Stimulated activated naive CD8-positive, alpha-beta T cell treated with anti-CD3 and anti-CD28 coated beads, Interleukin-15, amount 100 ng/mL, for 72 hours (primary cell): Measurements from ENCODE around the gene ZSWIM6.
"Not testable (repeated sequence)": the region's sequence is repeated elsewhere in the genome, so short reads cannot be mapped to it uniquely, and the experiment has no call there.

ENCODE experiments used
- ATAC-seq: fragments of 150-1000 bp; cut with Tn5 transposase; 2 replicates; pipeline ENCODE4 v1.10.0; 2021; ENCODE audit warnings: mild to moderate bottlenecking, moderate library complexity
- DNase-seq, 2 donors: peaks; one replicate each; pipeline ENCODE4 v3.0.0; 2021 to 2022
- H3K27ac Mint-ChIP-seq, 2 donors: one replicate each; pipeline ENCODE4 v1.8.0; 2022; ENCODE audit warnings: mild to moderate bottlenecking in 2 of 2, mixed read lengths in 2 of 2, moderate library complexity in 2 of 2
- H3K27me3 Mint-ChIP-seq: one replicate; pipeline ENCODE4 v1.8.0; 2022; ENCODE audit warnings: mixed read lengths
- H3K4me1 Mint-ChIP-seq: one replicate; pipeline ENCODE4 v1.8.0; 2022; ENCODE audit warnings: mild to moderate bottlenecking, mixed read lengths
- H3K4me3 Mint-ChIP-seq, 2 donors: one replicate each; pipeline ENCODE4 v1.8.0; 2022; ENCODE audit warnings: mild to moderate bottlenecking in 2 of 2, mixed read lengths in 2 of 2, moderate library complexity in 1 of 2
- H3K9me3 Mint-ChIP-seq, 2 donors: one replicate each; pipeline ENCODE4 v1.8.0; 2022; ENCODE audit warnings: mixed read lengths in 2 of 2

ZSWIM6 gene

DNA sequence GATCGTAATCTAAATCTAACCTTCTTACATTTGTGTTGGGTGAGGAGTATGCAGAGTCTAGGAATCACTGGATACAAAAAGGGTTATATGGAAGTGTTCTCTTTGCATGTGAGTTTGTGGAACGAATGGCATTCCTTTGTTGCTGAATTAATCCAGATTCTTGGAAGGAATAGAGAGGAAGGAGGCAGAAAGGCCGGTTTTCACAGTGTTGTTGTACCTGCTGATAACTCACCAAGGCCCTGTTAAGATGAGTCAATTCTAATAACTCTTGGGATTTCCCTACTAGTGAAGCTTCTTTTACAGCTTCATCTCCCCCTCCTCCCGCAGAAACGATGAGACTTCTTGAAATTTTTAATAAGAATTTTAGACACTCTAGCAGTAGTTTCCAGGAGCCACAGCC lies 84.0 kb downstream of the ZSWIM6 start:
- DNase-seq = no peak
- Mint-ChIP-seq H3K27ac (no peak overlapping the region), H3K9me3 (peaks cover 0 to 2% of the 10 kb centered on the region in 2 donors), H3K27me3 (no peaks in the 10 kb centered on the region), H3K4me1 (peaks cover 28% of the 10 kb centered on the region), H3K4me3 (no peak overlapping the region)
- peak; percentile 64 for ATAC-seq

DNA sequence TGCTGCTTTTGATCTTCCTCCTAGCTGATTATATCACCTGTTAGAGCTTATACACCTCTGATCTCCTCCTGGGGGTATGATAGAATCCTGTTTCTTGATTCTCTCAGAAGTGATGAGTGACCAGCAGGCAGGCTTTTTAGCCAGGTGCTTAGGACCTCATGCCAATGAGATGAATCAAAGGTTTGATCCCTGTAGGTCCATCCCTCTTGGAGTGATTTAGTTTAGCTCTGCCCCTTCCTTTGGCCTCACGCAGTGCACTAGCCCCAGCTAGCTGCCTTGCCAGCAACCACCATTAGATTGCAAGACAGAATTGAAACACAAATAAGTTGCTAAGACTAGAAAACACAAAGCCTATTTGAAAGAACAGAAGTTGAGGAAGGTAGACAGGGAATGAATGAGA lies 84.4 kb downstream of the ZSWIM6 start:
- DNase-seq (no peak), ATAC-seq (peak; percentile 45)
- Mint-ChIP-seq H3K27me3 (no peaks in the 10 kb centered on the region), H3K27ac (no peak overlapping the region), H3K4me3 (no peak overlapping the region), H3K4me1 (peaks cover 28% of the 10 kb centered on the region), H3K9me3 (peaks cover 3 to 6% of the 10 kb centered on the region in 2 donors)

DNA sequence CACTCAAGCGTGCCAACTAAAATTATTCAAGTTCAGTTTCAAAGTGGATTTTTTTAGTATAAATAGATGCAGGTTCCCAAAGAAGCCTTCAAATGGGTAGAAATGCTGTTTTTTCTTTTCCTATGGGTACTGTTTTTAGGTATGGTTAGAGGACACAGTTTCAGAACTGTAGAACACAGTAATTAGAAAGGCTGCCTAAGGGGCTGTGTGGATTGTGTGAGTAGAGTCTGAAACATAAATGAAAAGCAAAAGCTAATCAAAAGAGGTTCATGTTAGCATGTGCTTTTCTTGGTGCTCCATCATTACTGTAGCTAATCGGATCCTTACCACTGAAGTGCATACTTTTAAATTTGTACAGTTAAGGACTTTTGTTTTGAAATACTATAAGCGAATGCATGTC lies 85.3 kb downstream of the ZSWIM6 start:
- no peaks in the 10 kb centered on the region for H3K27me3 Mint-ChIP-seq
- DNase-seq (no peak), ATAC-seq (no peak)
- peaks cover 30% of the 10 kb centered on the region for H3K4me1 Mint-ChIP-seq
- no peak overlapping the region for H3K27ac Mint-ChIP-seq
- peaks cover 6 to 10% of the 10 kb centered on the region in 2 donors for H3K9me3 Mint-ChIP-seq
- no peak overlapping the region for H3K4me3 Mint-ChIP-seq

DNA sequence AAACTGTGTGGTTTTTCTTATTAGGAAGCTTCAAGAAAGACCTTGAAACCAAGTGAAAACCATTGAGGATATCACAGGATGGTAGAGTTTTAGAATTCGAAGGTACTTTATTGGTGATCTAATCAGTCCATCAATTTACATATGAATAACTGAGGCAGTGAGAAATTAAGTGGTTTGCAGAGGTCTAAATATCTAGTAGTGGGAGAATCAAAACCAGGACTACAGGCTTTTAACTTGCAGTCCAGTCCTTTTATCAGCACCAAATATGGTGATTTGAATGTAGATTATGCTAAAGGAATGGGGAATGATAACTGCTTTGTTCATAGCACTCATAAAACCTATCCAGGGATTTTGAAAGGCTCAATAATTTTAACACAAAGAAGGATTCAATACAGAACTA lies 85.8 kb downstream of the ZSWIM6 start:
- H3K9me3 Mint-ChIP-seq = peaks cover 6 to 10% of the 10 kb centered on the region in 2 donors
- H3K27me3 Mint-ChIP-seq = no peaks in the 10 kb centered on the region
- no peak overlapping the region for H3K27ac Mint-ChIP-seq
- ATAC-seq (no peak), DNase-seq (no peak)
- H3K4me1 Mint-ChIP-seq = peaks cover 35% of the 10 kb centered on the region
- H3K4me3 Mint-ChIP-seq = no peak overlapping the region

DNA sequence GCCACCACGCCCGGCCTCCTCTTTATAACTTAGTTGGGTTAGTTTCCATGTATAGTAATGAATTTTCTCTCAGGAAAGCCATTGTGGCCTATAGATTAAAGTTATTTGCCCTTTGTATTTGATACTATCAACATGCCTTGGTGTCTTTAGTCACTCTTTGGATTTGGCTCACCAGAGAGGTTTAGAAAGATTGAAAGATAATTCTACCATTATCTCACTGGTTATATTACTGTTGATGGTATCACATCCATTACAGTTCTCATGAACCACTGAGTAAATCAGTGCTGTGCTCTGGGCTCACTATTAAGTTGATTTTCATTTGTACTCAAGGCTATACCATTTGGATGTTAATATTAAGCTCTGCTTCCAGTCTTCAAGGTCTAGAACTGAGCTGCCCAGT lies 87.0 kb downstream of the ZSWIM6 start:
- ATAC-seq = no peak
- H3K4me1 Mint-ChIP-seq = peaks cover 48% of the 10 kb centered on the region
- no peaks in the 10 kb centered on the region for H3K27me3 Mint-ChIP-seq
- no peak overlapping the region for H3K4me3 Mint-ChIP-seq
- no peak for DNase-seq
- H3K27ac Mint-ChIP-seq = no peak overlapping the region
- peaks cover 6 to 10% of the 10 kb centered on the region in 2 donors for H3K9me3 Mint-ChIP-seq

DNA sequence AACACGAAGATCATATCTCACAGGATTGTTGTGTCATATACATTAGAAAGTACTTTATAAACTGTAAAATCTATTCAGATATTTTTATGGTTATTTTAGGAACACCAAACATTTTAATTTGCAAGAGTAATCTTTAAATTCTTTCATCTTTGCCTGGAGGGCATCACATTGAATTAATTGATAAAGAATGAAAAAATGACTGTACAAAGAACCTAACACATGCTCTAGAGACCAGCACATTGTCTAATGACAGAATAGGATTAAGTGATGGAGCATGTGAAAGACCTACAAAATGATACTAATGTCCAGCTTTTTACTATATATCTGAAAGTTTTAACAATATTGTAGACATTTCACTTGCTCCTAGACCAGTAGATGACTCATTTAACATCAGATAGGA lies 88.0 kb downstream of the ZSWIM6 start:
- peaks cover 48% of the 10 kb centered on the region for H3K4me1 Mint-ChIP-seq
- H3K27me3 Mint-ChIP-seq = no peaks in the 10 kb centered on the region
- ATAC-seq (no peak), DNase-seq (no peak)
- H3K9me3 Mint-ChIP-seq = peaks cover 6 to 10% of the 10 kb centered on the region in 2 donors
- peak overlapping the region in 1 of 2 donors; percentile 74 for H3K27ac Mint-ChIP-seq
- H3K4me3 Mint-ChIP-seq = no peak overlapping the region

DNA sequence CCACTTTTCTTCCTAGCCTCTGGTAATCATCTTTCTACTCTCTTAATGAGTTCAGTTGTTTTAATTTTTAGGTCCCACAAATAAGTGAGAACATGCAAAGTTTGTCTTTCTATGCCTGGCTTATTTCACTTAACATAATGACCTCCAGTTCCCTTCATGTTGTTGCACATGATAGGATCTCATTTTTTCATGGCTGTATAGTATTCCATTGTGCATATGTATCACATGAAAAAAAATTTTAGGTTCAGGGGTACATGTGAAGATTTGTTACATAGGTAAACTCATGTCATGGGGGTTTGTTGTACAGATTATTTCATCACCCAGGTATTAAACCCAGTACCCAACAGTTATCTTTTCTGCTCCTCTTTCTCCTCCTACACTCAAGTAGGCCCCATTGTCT lies 89.2 kb downstream of the ZSWIM6 start:
- Mint-ChIP-seq H3K9me3 (peaks cover 6 to 10% of the 10 kb centered on the region in 2 donors), H3K4me1 (peaks cover 36% of the 10 kb centered on the region)
- not testable (repeated sequence) for H3K27me3 Mint-ChIP-seq, DNase-seq, ATAC-seq, H3K27ac Mint-ChIP-seq, H3K4me3 Mint-ChIP-seq

DNA sequence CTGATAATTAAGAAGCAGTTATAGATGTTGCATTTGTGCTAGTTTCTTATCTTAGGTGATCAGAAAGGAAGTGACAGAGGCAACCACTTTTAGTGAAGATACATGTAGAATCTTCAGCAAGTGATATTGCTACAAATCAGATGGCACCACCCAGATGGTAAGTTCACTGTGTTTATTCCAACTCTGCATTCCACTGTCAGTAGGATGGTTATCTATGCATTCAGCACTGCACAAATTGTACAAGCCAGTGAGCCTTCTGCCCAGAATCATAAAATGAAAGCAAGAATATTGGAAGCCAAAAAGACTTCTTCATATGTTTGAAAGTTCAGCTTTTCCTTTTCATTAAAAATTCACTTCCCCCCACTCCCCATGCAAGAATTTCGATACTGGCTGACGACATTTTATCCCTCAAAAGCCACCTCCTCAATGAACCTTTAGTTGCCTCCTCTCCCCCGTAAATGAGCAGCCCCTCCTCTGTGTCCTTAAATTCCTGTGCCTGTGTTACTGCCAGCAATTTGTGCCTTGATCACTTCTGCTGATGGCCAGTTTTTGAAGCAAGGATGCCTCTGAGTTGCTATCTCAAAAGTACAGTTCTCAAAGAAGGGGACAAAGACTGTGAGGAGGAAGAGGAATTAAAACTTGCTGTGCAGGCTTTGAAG lies 91.6 kb downstream of the ZSWIM6 start:
- Mint-ChIP-seq H3K4me1 (peaks cover 24% of the 10 kb centered on the region), H3K4me3 (no peak overlapping the region), H3K27ac (no peak overlapping the region), H3K9me3 (peaks cover 6 to 10% of the 10 kb centered on the region in 2 donors), H3K27me3 (no peaks in the 10 kb centered on the region)
- ATAC-seq (no peak), DNase-seq (no peak)

DNA sequence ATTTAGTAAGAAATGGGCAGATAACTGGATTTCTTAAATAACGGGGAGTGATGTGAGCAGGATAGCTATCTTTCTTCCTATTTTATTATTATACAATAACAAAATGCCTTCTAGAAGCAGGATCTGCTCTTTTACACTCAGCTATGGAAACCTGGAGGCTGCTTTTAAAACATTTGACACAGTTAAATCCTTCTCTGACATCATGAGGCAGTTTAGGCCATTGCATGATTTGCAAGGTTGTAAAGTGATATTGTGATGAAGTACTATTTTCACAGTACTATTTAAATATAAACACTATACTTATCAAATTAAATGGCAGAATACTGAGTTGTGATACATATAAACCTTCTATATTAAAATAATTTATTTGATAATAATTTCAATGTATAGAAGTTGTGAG lies 93.9 kb downstream of the ZSWIM6 start:
- Mint-ChIP-seq H3K27ac (no peak overlapping the region), H3K9me3 (peaks cover 6 to 9% of the 10 kb centered on the region in 2 donors), H3K27me3 (no peaks in the 10 kb centered on the region), H3K4me1 (peaks cover 24% of the 10 kb centered on the region), H3K4me3 (no peak overlapping the region)
- ATAC-seq (no peak), DNase-seq (no peak)

DNA sequence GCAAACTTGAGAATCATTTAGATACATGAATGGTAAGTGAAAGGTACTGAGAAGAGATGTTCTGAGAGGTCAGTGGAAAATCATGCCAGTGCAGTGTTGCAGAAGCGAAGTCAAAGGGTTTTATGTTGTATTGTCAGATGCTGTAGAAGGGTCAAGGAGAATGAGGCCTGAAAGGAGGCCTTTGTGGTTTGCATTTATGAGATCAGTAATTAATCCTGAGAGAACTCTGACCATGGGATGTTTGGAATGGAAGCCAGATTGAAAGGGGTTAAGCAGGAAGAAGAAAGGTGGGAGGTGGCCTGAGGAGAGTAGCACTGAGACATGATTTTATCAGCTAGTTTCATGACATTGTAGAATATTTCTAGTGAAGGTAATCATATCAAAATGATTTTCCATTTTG lies 97.8 kb downstream of the ZSWIM6 start:
- Mint-ChIP-seq H3K4me3 (no peak overlapping the region), H3K27me3 (no peaks in the 10 kb centered on the region), H3K9me3 (no peaks in the 10 kb centered on the region), H3K27ac (no peak overlapping the region), H3K4me1 (no peaks in the 10 kb centered on the region)
- DNase-seq (no peak), ATAC-seq (no peak)

DNA sequence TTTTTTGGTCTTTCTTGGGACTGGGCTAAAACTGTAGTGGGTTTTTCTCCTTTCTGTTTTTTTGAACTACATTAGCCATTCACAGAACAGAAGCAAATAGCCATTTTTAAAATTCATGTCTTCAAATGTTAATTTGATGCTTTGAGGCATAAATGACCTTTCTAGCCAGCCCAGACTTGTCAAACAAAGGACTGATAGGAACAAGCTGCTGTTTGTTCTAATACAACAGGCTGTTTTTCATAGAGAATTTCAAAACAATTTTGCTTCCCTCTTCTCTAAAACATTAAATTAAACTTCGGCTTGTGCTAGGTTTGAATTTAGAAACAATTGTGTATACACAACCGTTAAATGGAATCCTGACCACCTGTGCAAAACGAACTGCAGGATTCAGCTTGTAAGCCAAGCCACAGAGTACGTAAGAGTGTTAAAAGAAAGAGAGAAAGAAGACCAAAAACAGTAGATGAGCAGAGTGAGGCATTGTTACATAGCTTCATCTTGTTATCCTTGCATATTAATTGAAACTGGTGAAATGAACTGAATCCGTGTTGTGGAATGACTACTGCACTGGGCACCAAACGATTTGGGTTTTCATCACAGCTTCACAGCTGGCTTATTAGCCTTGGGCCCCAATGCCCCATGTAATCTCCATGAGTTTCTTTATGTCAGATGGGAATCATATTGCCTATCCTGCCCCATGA lies 100.0 kb downstream of the ZSWIM6 start:
- ATAC-seq (no peak), DNase-seq (no peak)
- H3K4me3 Mint-ChIP-seq = no peak overlapping the region
- H3K4me1 Mint-ChIP-seq = no peaks in the 10 kb centered on the region
- no peaks in the 10 kb centered on the region for H3K9me3 Mint-ChIP-seq
- no peak overlapping the region for H3K27ac Mint-ChIP-seq
- no peaks in the 10 kb centered on the region for H3K27me3 Mint-ChIP-seq

DNA sequence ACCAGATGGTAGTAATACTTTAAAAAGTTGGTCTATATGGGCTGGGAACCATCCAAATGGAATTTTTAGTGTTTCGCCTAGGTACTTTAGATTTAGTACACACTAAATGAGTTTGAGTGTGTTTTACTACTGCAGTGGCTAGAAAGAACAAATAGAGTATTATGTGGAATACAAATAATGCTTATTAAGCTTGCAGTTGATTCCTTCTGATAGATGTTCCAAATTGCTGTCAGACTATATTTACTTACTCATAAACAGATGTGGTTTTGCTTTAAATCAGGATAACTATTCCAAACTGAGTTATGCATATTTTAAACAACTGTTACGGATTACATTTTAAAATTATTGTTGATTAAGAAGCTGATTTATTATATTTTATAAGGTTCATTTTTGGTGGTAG lies 103.3 kb downstream of the ZSWIM6 start:
- Mint-ChIP-seq H3K4me3 (no peak overlapping the region), H3K27me3 (no peaks in the 10 kb centered on the region), H3K4me1 (no peaks in the 10 kb centered on the region), H3K27ac (no peak overlapping the region), H3K9me3 (peaks cover 8% of the 10 kb centered on the region in 2 donors)
- ATAC-seq (no peak), DNase-seq (no peak)

DNA sequence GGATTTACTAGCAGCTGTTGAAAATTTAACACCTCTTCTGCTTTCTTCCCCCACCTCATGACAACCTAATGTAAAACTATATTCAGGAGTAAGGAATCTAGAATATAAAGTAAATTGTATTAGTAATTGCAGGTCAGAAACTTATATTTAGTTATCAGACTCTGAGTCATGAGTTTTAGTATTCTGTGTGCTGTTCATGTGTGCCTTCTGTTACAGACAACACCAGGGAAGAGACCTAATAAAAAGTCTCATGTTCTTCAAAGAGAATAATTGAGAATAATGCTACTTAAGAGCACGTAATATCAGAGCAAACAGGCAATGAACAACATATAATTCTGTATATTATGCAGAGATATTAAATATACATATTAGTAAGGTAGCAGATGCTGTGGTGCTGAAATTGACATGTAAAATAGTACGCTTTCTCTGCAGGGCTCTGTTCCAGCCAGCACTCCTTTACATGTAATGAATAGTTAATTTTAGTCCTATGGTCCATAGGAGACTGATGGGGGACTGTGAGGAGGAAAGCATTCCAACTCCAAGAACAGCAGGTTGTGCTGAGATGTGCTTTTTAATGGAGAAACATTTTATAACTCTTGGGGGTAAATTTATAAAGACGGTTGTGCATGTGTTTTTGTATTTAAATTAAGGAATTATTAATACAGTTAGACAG lies 106.4 kb downstream of the ZSWIM6 start:
- DNase-seq (no peak), ATAC-seq (no peak)
- H3K9me3 Mint-ChIP-seq = peaks cover 22 to 33% of the 10 kb centered on the region in 2 donors
- H3K27me3 Mint-ChIP-seq = no peaks in the 10 kb centered on the region
- H3K27ac Mint-ChIP-seq = no peak overlapping the region
- H3K4me3 Mint-ChIP-seq = no peak overlapping the region
- no peaks in the 10 kb centered on the region for H3K4me1 Mint-ChIP-seq

DNA sequence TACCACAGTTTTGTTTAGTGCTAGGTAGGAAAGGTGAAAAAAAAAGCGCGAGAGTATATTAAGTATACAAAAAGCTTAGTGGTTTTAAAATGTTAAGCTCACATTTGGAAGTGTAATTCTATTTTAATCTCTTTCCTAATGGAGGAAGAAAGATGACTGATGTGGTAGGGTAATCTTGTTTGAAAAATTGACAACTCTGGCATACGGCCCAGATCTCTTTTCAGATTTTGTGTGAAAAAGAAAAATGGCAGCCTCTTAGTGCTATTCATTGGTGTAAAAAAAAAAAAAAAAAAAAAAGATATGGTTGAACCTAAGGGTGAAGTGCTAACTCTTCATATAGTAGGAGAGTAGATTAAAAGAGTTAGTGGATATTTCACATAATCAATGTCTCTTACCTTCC lies 108.0 kb downstream of the ZSWIM6 start:
- ATAC-seq = no peak

DNA sequence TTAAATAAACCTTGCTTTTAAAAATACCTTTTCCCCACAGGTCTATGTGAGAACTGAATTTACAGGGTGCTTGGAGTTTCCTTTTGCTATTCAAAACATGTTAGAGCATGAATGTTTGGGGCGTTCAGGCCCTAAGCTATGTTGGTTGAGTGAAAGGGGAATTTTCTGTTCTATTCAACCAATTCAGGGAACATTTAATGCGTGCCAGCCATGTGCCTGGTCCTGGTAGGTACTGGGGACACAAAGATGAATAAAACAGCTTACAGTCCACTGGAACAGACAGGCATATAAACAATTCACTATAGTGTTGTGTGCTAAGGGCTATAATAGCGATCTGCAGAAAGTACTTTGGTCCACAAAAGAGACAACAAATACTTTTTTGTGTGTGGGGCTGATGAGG lies 108.5 kb downstream of the ZSWIM6 start:
- DNase-seq (no peak), ATAC-seq (no peak)
- Mint-ChIP-seq H3K27ac (no peak overlapping the region), H3K27me3 (no peaks in the 10 kb centered on the region), H3K4me3 (no peak overlapping the region), H3K4me1 (no peaks in the 10 kb centered on the region), H3K9me3 (peaks cover 22 to 33% of the 10 kb centered on the region in 2 donors)

More for the DNA sequence above, 108.0 kb downstream of the ZSWIM6 start:
- Mint-ChIP-seq H3K9me3 (peaks cover 22 to 33% of the 10 kb centered on the region in 2 donors), H3K4me3 (no peak overlapping the region), H3K27ac (no peak overlapping the region), H3K4me1 (no peaks in the 10 kb centered on the region), H3K27me3 (no peaks in the 10 kb centered on the region)
- DNase-seq = no peak

DNA sequence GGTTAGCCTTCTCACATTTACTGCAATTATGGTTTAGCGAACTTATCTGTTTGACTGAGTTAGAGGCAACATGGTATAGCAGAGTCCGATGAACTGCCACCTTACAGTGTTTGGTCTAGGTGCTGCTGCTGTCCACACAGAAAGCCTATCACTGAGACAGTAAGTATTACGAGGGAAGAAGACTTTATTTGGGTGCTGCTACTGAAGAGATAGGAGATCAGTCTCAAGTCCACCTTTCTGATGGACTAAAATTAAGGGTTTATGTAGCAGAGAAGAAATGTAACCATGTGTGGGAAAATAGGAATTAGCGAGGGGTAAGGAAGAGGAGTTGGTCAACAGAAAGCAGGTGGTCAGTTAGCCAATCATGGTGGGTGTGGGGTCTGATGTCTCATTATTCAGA lies 109.7 kb downstream of the ZSWIM6 start:
- DNase-seq (no peak), ATAC-seq (no peak)
- Mint-ChIP-seq H3K27ac (no peak overlapping the region), H3K9me3 (peaks cover 22 to 33% of the 10 kb centered on the region in 2 donors), H3K4me1 (no peaks in the 10 kb centered on the region), H3K27me3 (no peaks in the 10 kb centered on the region), H3K4me3 (no peak overlapping the region)
